WTC11 (cell line): ENCODE results near the gene ZNF398. TPM values are rescaled to one million over a fixed set of nuclear protein-coding genes. Genes with fewer than 3 reads are reported as not detected.

Experiments used
- ATAC-seq: fragments of 200-7000 bp; cut with Tn5 transposase; 2 replicates; pipeline ENCODE4 v1.10.0; 2021; ENCODE audit warnings: mild to moderate bottlenecking, moderate library complexity
- CTCF ChIA-PET: fragments of 300-600 bp; sonication (Branson Sonifier 250); formaldehyde crosslinking; loops from one replicate; lab custom pipeline; 2021; ENCODE audit warnings: antibody characterized with exemption; lab: Charles Lee
- POLR2A ChIA-PET: fragments of 350-600 bp; sonication (Branson Sonifier 250); formaldehyde crosslinking; loops from one replicate; lab custom pipeline; 2021; ENCODE audit warnings: antibody characterized with exemption; lab: Charles Lee
- DNase-seq: peaks from one replicate; pipeline ENCODE4 v3.0.0; 2021; ENCODE audit warnings: low spot score
- H3K27ac Mint-ChIP-seq: 2 replicates; pipeline ENCODE4 v1.8.0; 2021; ENCODE audit warnings: mixed read lengths
- H3K27me3 Mint-ChIP-seq: 2 replicates; pipeline ENCODE4 v1.8.0; 2021; ENCODE audit warnings: low read depth, mild to moderate bottlenecking, moderate library complexity, mixed read lengths
- H3K36me3 Mint-ChIP-seq: 2 replicates; pipeline ENCODE4 v1.8.0; 2021; ENCODE audit warnings: mixed read lengths
- H3K4me1 Mint-ChIP-seq: 2 replicates; pipeline ENCODE4 v1.8.0; 2022; ENCODE audit warnings: mixed read lengths
- H3K4me3 Mint-ChIP-seq: 2 replicates; pipeline ENCODE4 v1.8.0; 2021; ENCODE audit warnings: mild to moderate bottlenecking, moderate library complexity, mixed read lengths
- H3K9me3 Mint-ChIP-seq: 2 replicates; pipeline ENCODE4 v1.8.0; 2021; ENCODE audit warnings: mixed read lengths
- CREM ChIP-seq: sonication (generic); formaldehyde crosslinking; IDR thresholded peaks from 2 replicates; pipeline ENCODE4 v1.8.1; 2022; ENCODE audit warnings: mild to moderate bottlenecking, missing genetic modification reagents, moderate library complexity
- ELF4 ChIP-seq: sonication (generic); formaldehyde crosslinking; IDR thresholded peaks from 2 replicates; pipeline ENCODE4 v1.8.1; 2022; ENCODE audit warnings: low read depth, mild to moderate bottlenecking, moderate library complexity, missing genetic modification reagents
- EMX1 ChIP-seq: fragments of 250-450 bp; sonication (Bioruptor Pico); IDR thresholded peaks from 2 replicates; pipeline ENCODE4 v1.8.0; 2021; ENCODE audit warnings: mild to moderate bottlenecking
- FOXP1 ChIP-seq: sonication (generic); formaldehyde crosslinking; IDR thresholded peaks from 2 replicates; pipeline ENCODE4 v1.8.0; 2022; ENCODE audit warnings: missing genetic modification reagents, mild to moderate bottlenecking, moderate library complexity, borderline replicate concordance
- JAZF1 ChIP-seq: fragments of 250-450 bp; sonication (Bioruptor Pico); IDR thresholded peaks from 2 replicates; pipeline ENCODE4 v1.9.0; 2021; ENCODE audit warnings: moderate library complexity, mild to moderate bottlenecking, inconsistent platforms
- MXD4 ChIP-seq: fragments of 250-450 bp; sonication (Bioruptor Pico); IDR thresholded peaks from 2 replicates; pipeline ENCODE4 v1.8.0; 2021; ENCODE audit warnings: mild to moderate bottlenecking, moderate library complexity, borderline replicate concordance
- NFATC4 ChIP-seq: fragments of 250-450 bp; sonication (Bioruptor Pico); IDR thresholded peaks from 2 replicates; pipeline ENCODE4 v1.9.0; 2021; ENCODE audit warnings: mild to moderate bottlenecking
- NFE2L1 ChIP-seq: sonication (generic); formaldehyde crosslinking; IDR thresholded peaks from 2 replicates; pipeline ENCODE4 v1.8.1; 2023; ENCODE audit warnings: missing genetic modification reagents
- NR2C2 ChIP-seq: sonication (generic); formaldehyde crosslinking; IDR thresholded peaks from 2 replicates; pipeline ENCODE4 v1.8.0; 2022; ENCODE audit warnings: mild to moderate bottlenecking, missing genetic modification reagents
- OVOL2 ChIP-seq: fragments of 250-450 bp; sonication (Bioruptor Pico); IDR thresholded peaks from 2 replicates; pipeline ENCODE4 v1.9.0; 2021; ENCODE audit warnings: mild to moderate bottlenecking, borderline replicate concordance
- SMAD4 ChIP-seq: sonication (generic); formaldehyde crosslinking; IDR thresholded peaks from 2 replicates; pipeline ENCODE4 v1.8.0; 2022; ENCODE audit warnings: mild to moderate bottlenecking, missing genetic modification reagents
- ZNF219 ChIP-seq: sonication (generic); formaldehyde crosslinking; IDR thresholded peaks from 2 replicates; pipeline ENCODE4 v1.8.0; 2023; ENCODE audit warnings: missing genetic modification reagents, mild to moderate bottlenecking, borderline replicate concordance
- ZNF232 ChIP-seq: sonication (generic); formaldehyde crosslinking; IDR thresholded peaks from 2 replicates; pipeline ENCODE4 v1.8.0; 2022; ENCODE audit warnings: mild to moderate bottlenecking, missing genetic modification reagents
- total RNA-seq: library from RNA; stranded (reverse); gene quantifications from 3 replicates; pipeline ENCODE4 v1.2.3, GENCODE V29; 2021
- TF ChIP-seq, protein P1 (sequence below): sonication (generic); formaldehyde crosslinking; IDR thresholded peaks from 2 replicates; pipeline ENCODE4 v1.8.0; 2023; ENCODE audit warnings: missing genetic modification reagents, mild to moderate bottlenecking, borderline replicate concordance
- TF ChIP-seq, protein P2 (sequence below): sonication (generic); formaldehyde crosslinking; IDR thresholded peaks from 2 replicates; pipeline ENCODE4 v1.8.1; 2022; ENCODE audit warnings: low read depth, missing genetic modification reagents, borderline replicate concordance
- TF ChIP-seq, protein P3 (sequence below): fragments of 250-450 bp; sonication (Bioruptor Pico); conservative IDR thresholded peaks from 2 replicates; pipeline ENCODE4 v1.9.0; 2021; ENCODE audit warnings: mild to moderate bottlenecking
- TF ChIP-seq, protein P4 (sequence below): sonication (generic); formaldehyde crosslinking; IDR thresholded peaks from 2 replicates; pipeline ENCODE4 v1.8.1; 2023; ENCODE audit warnings: mild to moderate bottlenecking, moderate library complexity, missing genetic modification reagents
- TF ChIP-seq, protein P5 (sequence below): fragments of 250-450 bp; sonication (Bioruptor Pico); IDR thresholded peaks from 2 replicates; pipeline ENCODE4 v1.9.0; 2021; ENCODE audit warnings: mild to moderate bottlenecking
- TF ChIP-seq, protein P6 (sequence below): sonication (generic); formaldehyde crosslinking; IDR thresholded peaks from 2 replicates; pipeline ENCODE4 v1.8.0; 2022; ENCODE audit warnings: mild to moderate bottlenecking, missing genetic modification reagents
- TF ChIP-seq, protein P7 (sequence below): sonication (generic); formaldehyde crosslinking; IDR thresholded peaks from 2 replicates; pipeline ENCODE4 v1.8.1; 2022; ENCODE audit warnings: mild to moderate bottlenecking, missing genetic modification reagents, moderate library complexity, borderline replicate concordance
- TF ChIP-seq, protein P8 (sequence below): sonication (generic); formaldehyde crosslinking; IDR thresholded peaks from 2 replicates; pipeline ENCODE4 v1.8.1; 2022; ENCODE audit warnings: low read depth, mild to moderate bottlenecking, moderate library complexity, missing genetic modification reagents, borderline replicate concordance
- TF ChIP-seq, protein P9 (sequence below): sonication (generic); formaldehyde crosslinking; IDR thresholded peaks from 2 replicates; pipeline ENCODE4 v1.8.0; 2023; ENCODE audit warnings: missing genetic modification reagents

Gene ZNF398
- total RNA-seq, 1 experiment from 2014 or later: 63.2 TPM

DNA sequence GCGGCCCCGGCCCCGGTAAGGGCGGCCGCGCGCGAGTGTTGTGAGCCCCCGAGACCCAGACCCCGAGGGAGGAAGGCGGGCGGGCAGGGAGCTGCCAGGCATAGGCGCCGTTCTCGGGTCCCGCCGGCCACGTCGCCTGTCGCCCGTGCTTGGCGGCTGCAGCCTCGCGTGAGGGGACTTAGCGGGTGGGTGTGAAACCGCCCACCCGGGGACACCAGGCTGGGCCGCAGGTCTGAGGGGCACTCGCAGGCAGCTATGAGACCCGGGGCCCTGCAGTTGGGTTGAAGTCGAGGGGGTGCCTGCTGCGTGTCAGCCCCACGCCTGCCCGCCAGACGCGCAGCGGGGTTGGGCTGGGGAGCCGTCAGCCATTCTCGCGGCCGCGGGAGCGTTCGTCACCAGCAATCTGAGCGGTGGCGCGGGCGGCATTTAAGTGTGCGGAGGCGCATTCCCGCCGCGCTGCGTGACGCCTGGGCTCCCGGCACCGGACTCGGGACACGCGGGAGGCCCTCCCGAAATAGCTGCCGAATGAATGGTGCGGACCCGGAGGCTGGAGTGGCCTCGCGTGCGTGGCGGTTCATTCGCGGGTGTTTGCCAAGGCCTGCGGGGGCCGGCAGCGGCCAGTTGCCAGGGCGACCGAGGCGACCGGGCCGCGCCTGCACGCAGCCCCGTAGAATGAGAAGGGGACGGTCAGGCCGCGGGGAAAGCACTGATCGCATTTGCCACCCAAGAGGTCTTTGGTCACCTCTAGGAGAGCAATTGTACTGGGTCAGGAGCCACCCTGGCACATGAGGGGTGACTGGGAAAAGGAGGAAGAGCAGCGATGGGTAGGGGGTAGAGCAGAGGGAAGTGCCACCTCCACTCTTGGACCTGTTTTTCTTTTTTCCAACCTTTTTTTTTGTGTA is 750 bp downstream of the ZNF398 start:
- peak; percentile 47 for DNase-seq
- Mint-ChIP-seq H3K9me3 (no peaks in the 10 kb centered on the region), H3K4me1 (peaks cover 61% of the 10 kb centered on the region), H3K36me3 (peaks cover 10% of the 10 kb centered on the region), H3K27me3 (no peaks in the 10 kb centered on the region), H3K27ac (peak overlapping the region; percentile 94), H3K4me3 (peak overlapping the region; percentile 91)
- no peak for ATAC-seq
- CTCF ChIA-PET: interaction anchor here (0.6 to 4.4 kb wide), 21 partner anchors 13 to 209 kb away, joined by 3 to 40 read pairs (median 6); partner anchors contain the start of genes ZNF282, ZNF425 and ZNF783
- POLR2A ChIA-PET: interaction anchor here (0.7 to 4.3 kb wide), 8 partner anchors 21 to 146 kb away, joined by 3 to 35 read pairs (median 4); partner anchors contain the start of genes ZNF282 and ZNF425
- TF ChIP-seq FOXP1 (no peak), ZNF219 (no peak), MXD4 (no peak), SMAD4 (CRISPR knock-in tag) (peak; percentile 58; the same call in 1 of the 2 replicates), NR2C2 (no peak), JAZF1 (CRISPR knock-in tag) (no peak), EMX1 (no peak), NFATC4 (CRISPR knock-in tag) (no peak), CREM (CRISPR knock-in tag) (no peak), NFE2L1 (no peak), OVOL2 (CRISPR knock-in tag) (no peak), ZNF232 (CRISPR knock-in tag) (no peak), ELF4 (CRISPR knock-in tag) (0 out of 2 replicates have a peak, but pooled peaks have one; percentile 16)
- TF ChIP-seq, protein P1, sequence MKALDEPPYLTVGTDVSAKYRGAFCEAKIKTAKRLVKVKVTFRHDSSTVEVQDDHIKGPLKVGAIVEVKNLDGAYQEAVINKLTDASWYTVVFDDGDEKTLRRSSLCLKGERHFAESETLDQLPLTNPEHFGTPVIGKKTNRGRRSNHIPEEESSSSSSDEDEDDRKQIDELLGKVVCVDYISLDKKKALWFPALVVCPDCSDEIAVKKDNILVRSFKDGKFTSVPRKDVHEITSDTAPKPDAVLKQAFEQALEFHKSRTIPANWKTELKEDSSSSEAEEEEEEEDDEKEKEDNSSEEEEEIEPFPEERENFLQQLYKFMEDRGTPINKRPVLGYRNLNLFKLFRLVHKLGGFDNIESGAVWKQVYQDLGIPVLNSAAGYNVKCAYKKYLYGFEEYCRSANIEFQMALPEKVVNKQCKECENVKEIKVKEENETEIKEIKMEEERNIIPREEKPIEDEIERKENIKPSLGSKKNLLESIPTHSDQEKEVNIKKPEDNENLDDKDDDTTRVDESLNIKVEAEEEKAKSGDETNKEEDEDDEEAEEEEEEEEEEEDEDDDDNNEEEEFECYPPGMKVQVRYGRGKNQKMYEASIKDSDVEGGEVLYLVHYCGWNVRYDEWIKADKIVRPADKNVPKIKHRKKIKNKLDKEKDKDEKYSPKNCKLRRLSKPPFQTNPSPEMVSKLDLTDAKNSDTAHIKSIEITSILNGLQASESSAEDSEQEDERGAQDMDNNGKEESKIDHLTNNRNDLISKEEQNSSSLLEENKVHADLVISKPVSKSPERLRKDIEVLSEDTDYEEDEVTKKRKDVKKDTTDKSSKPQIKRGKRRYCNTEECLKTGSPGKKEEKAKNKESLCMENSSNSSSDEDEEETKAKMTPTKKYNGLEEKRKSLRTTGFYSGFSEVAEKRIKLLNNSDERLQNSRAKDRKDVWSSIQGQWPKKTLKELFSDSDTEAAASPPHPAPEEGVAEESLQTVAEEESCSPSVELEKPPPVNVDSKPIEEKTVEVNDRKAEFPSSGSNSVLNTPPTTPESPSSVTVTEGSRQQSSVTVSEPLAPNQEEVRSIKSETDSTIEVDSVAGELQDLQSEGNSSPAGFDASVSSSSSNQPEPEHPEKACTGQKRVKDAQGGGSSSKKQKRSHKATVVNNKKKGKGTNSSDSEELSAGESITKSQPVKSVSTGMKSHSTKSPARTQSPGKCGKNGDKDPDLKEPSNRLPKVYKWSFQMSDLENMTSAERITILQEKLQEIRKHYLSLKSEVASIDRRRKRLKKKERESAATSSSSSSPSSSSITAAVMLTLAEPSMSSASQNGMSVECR (CRISPR knock-in tag): peak; percentile 76
- TF ChIP-seq, protein P2, sequence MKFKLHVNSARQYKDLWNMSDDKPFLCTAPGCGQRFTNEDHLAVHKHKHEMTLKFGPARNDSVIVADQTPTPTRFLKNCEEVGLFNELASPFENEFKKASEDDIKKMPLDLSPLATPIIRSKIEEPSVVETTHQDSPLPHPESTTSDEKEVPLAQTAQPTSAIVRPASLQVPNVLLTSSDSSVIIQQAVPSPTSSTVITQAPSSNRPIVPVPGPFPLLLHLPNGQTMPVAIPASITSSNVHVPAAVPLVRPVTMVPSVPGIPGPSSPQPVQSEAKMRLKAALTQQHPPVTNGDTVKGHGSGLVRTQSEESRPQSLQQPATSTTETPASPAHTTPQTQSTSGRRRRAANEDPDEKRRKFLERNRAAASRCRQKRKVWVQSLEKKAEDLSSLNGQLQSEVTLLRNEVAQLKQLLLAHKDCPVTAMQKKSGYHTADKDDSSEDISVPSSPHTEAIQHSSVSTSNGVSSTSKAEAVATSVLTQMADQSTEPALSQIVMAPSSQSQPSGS (CRISPR knock-in tag): no peak
- TF ChIP-seq, protein P3, sequence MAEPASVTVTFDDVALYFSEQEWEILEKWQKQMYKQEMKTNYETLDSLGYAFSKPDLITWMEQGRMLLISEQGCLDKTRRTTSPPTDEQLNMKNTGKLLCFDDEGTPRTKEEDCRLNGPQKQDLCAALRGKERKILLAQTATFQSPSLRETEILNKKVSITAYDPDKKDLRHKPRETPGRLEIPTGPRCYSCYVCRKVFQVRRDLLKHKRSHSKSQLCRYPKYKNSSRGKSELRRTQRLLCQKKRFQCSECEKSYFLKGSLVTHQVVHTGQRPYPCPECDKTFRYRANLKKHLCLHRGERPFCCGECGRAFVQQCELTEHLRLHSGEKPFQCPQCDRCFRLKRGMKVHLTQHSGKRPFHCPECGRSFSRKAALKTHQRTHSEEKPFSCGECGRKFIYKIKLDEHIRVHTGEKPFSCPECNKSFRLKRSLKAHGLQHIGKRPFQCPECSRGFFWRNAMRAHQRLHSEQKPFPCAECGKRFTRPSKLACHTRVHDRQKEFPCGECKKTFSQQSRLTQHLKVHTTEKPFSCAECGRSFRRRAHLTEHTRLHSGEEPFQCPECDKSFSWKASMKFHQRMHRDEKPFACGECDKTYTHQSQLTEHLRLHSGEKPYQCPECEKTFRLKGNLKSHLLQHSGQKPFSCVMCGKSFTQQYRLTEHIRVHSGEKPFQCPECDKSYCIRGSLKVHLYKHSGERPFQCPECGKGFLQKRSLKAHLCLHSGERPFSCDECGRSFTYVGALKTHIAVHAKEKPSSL (CRISPR knock-in tag): no peak
- TF ChIP-seq, protein P4, sequence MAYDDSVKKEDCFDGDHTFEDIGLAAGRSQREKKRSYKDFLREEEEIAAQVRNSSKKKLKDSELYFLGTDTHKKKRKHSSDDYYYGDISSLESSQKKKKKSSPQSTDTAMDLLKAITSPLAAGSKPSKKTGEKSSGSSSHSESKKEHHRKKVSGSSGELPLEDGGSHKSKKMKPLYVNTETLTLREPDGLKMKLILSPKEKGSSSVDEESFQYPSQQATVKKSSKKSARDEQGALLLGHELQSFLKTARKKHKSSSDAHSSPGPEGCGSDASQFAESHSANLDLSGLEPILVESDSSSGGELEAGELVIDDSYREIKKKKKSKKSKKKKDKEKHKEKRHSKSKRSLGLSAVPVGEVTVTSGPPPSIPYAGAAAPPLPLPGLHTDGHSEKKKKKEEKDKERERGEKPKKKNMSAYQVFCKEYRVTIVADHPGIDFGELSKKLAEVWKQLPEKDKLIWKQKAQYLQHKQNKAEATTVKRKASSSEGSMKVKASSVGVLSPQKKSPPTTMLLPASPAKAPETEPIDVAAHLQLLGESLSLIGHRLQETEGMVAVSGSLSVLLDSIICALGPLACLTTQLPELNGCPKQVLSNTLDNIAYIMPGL (CRISPR knock-in tag): peak; percentile 56
- TF ChIP-seq, protein P5, sequence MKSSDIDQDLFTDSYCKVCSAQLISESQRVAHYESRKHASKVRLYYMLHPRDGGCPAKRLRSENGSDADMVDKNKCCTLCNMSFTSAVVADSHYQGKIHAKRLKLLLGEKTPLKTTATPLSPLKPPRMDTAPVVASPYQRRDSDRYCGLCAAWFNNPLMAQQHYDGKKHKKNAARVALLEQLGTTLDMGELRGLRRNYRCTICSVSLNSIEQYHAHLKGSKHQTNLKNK: no peak
- TF ChIP-seq, protein P6, sequence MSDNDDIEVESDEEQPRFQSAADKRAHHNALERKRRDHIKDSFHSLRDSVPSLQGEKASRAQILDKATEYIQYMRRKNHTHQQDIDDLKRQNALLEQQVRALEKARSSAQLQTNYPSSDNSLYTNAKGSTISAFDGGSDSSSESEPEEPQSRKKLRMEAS (CRISPR knock-in tag): 0 out of 2 replicates have a peak, but pooled peaks have one; percentile 60
- TF ChIP-seq, protein P7, sequence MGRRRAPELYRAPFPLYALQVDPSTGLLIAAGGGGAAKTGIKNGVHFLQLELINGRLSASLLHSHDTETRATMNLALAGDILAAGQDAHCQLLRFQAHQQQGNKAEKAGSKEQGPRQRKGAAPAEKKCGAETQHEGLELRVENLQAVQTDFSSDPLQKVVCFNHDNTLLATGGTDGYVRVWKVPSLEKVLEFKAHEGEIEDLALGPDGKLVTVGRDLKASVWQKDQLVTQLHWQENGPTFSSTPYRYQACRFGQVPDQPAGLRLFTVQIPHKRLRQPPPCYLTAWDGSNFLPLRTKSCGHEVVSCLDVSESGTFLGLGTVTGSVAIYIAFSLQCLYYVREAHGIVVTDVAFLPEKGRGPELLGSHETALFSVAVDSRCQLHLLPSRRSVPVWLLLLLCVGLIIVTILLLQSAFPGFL (CRISPR knock-in tag): no peak
- TF ChIP-seq, protein P8, sequence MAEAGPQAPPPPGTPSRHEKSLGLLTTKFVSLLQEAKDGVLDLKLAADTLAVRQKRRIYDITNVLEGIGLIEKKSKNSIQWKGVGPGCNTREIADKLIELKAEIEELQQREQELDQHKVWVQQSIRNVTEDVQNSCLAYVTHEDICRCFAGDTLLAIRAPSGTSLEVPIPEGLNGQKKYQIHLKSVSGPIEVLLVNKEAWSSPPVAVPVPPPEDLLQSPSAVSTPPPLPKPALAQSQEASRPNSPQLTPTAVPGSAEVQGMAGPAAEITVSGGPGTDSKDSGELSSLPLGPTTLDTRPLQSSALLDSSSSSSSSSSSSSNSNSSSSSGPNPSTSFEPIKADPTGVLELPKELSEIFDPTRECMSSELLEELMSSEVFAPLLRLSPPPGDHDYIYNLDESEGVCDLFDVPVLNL (CRISPR knock-in tag): peak; percentile 59
- TF ChIP-seq, protein P9, sequence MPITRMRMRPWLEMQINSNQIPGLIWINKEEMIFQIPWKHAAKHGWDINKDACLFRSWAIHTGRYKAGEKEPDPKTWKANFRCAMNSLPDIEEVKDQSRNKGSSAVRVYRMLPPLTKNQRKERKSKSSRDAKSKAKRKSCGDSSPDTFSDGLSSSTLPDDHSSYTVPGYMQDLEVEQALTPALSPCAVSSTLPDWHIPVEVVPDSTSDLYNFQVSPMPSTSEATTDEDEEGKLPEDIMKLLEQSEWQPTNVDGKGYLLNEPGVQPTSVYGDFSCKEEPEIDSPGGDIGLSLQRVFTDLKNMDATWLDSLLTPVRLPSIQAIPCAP (CRISPR knock-in tag): peak; percentile 3; the same call in 1 of the 2 replicates
